ENCODE measurements around the gene MAP3K3. TPM values are rescaled to one million over a fixed set of nuclear protein-coding genes. Genes with fewer than 3 reads are reported as not detected.

Gene MAP3K3
- total RNA-seq, 1 experiment from 2014 or later, result 16.2 TPM

- CTCF ChIA-PET, result no interaction called here
- no TSS peak for BruUV-seq (replicated peaks)
- H3K27ac Mint-ChIP-seq (ENCODE audit: unreplicated experiment), result no peak overlapping the region
- DNase-seq, result no peak
- Histone ChIP-seq H3K9me3 (no peaks in the 10 kb centered on the region), H3K4me3 (ENCODE audit: low read depth, low read length) (no peak overlapping the region), H3K4me1 (no peaks in the 10 kb centered on the region), H3K36me3 (ENCODE audit: control insufficient read depth, insufficient read depth, low read length) (peaks cover 2% of the 10 kb centered on the region; the same call in 1 of the 2 replicates), H3K27me3 (replicated peaks; ENCODE audit: control insufficient read depth, insufficient read depth, low read length) (no peaks in the 10 kb centered on the region)
- H3K4me1 Mint-ChIP-seq (ENCODE audit: low read depth, unreplicated experiment), result no peaks in the 10 kb centered on the region
- POLR2A ChIA-PET, result no interaction called here
- no peak overlapping the region for H3K4me3 Mint-ChIP-seq (ENCODE audit: unreplicated experiment)
- intact Hi-C loops (cut with micrococcal nuclease; ENCODE audit: unreplicated experiment), result no loop called here
- no peaks in the 10 kb centered on the region for H3K27me3 Mint-ChIP-seq (ENCODE audit: insufficient read depth, unreplicated experiment)
- H3K36me3 Mint-ChIP-seq (ENCODE audit: insufficient read depth, unreplicated experiment), result peaks cover 8% of the 10 kb centered on the region
- TF ChIP-seq CTCF (IDR thresholded peaks at IDR 0.05; ENCODE audit: insufficient read depth in 1 of 2, low read depth in 1 of 2, low read length in 1 of 2, severe bottlenecking in 1 of 2, unreplicated experiment in 1 of 2), result no peak
- H3K9me3 Mint-ChIP-seq (ENCODE audit: unreplicated experiment), result no peaks in the 10 kb centered on the region
Observed at GRCh38 chr17:63705657-63706056, 83.4 kb downstream of the MAP3K3 start.

GRCh38 chr17:63706336-63707082 is 84.3 kb downstream of the MAP3K3 start:
- no peak for DNase-seq
- intact Hi-C loops (cut with micrococcal nuclease; ENCODE audit: unreplicated experiment), result no loop called here
- H3K27me3 Mint-ChIP-seq (ENCODE audit: insufficient read depth, unreplicated experiment), result no peaks in the 10 kb centered on the region
- no peaks in the 10 kb centered on the region for H3K9me3 Mint-ChIP-seq (ENCODE audit: unreplicated experiment)
- H3K4me3 Mint-ChIP-seq (ENCODE audit: unreplicated experiment), result no peak overlapping the region
- CTCF ChIA-PET, result no interaction called here
- Histone ChIP-seq H3K4me3 (ENCODE audit: low read depth, low read length) (no peak overlapping the region), H3K9me3 (no peaks in the 10 kb centered on the region), H3K27me3 (replicated peaks; ENCODE audit: control insufficient read depth, insufficient read depth, low read length) (no peaks in the 10 kb centered on the region), H3K36me3 (ENCODE audit: control insufficient read depth, insufficient read depth, low read length) (peaks cover 3% of the 10 kb centered on the region; the same call in 1 of the 2 replicates), H3K4me1 (no peaks in the 10 kb centered on the region)
- POLR2A ChIA-PET, result no interaction called here
- BruUV-seq (replicated peaks), result no TSS peak
- no peak overlapping the region for H3K27ac Mint-ChIP-seq (ENCODE audit: unreplicated experiment)
- H3K4me1 Mint-ChIP-seq (ENCODE audit: low read depth, unreplicated experiment), result no peaks in the 10 kb centered on the region
- H3K36me3 Mint-ChIP-seq (ENCODE audit: insufficient read depth, unreplicated experiment), result peaks cover 8% of the 10 kb centered on the region
- no peak for TF ChIP-seq CTCF (IDR thresholded peaks at IDR 0.05; ENCODE audit: insufficient read depth in 1 of 2, low read depth in 1 of 2, low read length in 1 of 2, severe bottlenecking in 1 of 2, unreplicated experiment in 1 of 2)

- Histone ChIP-seq H3K4me3 (ENCODE audit: low read depth, low read length) (no peak overlapping the region), H3K9me3 (no peaks in the 10 kb centered on the region), H3K36me3 (ENCODE audit: control insufficient read depth, insufficient read depth, low read length) (peaks cover 3% of the 10 kb centered on the region; the same call in 1 of the 2 replicates), H3K4me1 (no peaks in the 10 kb centered on the region), H3K27me3 (replicated peaks; ENCODE audit: control insufficient read depth, insufficient read depth, low read length) (no peaks in the 10 kb centered on the region)
- Mint-ChIP-seq H3K9me3 (ENCODE audit: unreplicated experiment) (no peaks in the 10 kb centered on the region), H3K27ac (ENCODE audit: unreplicated experiment) (no peak overlapping the region), H3K4me1 (ENCODE audit: low read depth, unreplicated experiment) (no peaks in the 10 kb centered on the region), H3K36me3 (ENCODE audit: insufficient read depth, unreplicated experiment) (peaks cover 8% of the 10 kb centered on the region), H3K4me3 (ENCODE audit: unreplicated experiment) (no peak overlapping the region), H3K27me3 (ENCODE audit: insufficient read depth, unreplicated experiment) (no peaks in the 10 kb centered on the region)
- no peak for DNase-seq
- no peak for TF ChIP-seq CTCF (IDR thresholded peaks at IDR 0.05; ENCODE audit: insufficient read depth in 1 of 2, low read depth in 1 of 2, low read length in 1 of 2, severe bottlenecking in 1 of 2, unreplicated experiment in 1 of 2)
- no TSS peak for BruUV-seq (replicated peaks)
- intact Hi-C loops (cut with micrococcal nuclease; ENCODE audit: unreplicated experiment), result no loop called here
- CTCF ChIA-PET, result no interaction called here
- POLR2A ChIA-PET, result no interaction called here
Observed at GRCh38 chr17:63707151-63707550, 84.9 kb downstream of the MAP3K3 start.

All from Caco-2 (cell line).